ENCODE data around the gene PCBP3.

DNA sequence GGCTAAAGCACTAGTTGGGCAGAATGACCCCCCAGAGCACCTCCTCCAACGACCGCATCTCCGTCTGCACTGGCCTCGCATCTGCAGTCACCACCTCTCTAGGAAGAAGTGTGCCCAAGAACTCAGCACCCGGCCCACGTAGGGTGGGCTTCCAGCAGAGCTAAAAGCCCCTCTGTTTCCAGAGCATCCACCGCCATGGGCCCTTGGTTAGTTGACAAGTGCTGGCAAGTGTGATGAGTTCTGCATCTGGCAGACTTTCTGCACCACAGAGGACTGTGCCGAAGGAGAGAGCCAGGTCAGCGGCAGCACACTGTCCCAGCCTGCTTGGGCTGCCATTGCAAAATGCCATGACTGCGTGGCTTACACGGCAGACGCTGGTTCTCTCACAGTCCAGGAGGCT lies 261.7 kb downstream of the PCBP3 start:
- TF ChIP-seq BRCA1 (CRISPR knock-in tag; IDR thresholded peaks at IDR 0.05) (no peak), DPF2 (CRISPR knock-in tag; IDR thresholded peaks at IDR 0.05; ENCODE audit: borderline replicate concordance, low read depth) (no peak), KLF11 (CRISPR knock-in tag; IDR thresholded peaks at IDR 0.05) (no peak), HNRNPLL (IDR thresholded peaks at IDR 0.05; ENCODE audit: low read depth, low read length, poor library complexity, severe bottlenecking) (no peak), ZNF674 (CRISPR knock-in tag; IDR thresholded peaks at IDR 0.05; ENCODE audit: low read depth) (no peak), NFYC (CRISPR knock-in tag; IDR thresholded peaks at IDR 0.05) (no peak)
- TF ChIP-seq, protein P1, sequence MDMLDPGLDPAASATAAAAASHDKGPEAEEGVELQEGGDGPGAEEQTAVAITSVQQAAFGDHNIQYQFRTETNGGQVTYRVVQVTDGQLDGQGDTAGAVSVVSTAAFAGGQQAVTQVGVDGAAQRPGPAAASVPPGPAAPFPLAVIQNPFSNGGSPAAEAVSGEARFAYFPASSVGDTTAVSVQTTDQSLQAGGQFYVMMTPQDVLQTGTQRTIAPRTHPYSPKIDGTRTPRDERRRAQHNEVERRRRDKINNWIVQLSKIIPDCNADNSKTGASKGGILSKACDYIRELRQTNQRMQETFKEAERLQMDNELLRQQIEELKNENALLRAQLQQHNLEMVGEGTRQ (IDR thresholded peaks at IDR 0.05; ENCODE audit: low read depth, low read length): no peak
- TF ChIP-seq, protein P1 (CRISPR knock-in tag; IDR thresholded peaks at IDR 0.05; ENCODE audit: borderline replicate concordance): no peak
- TF ChIP-seq, protein P2, sequence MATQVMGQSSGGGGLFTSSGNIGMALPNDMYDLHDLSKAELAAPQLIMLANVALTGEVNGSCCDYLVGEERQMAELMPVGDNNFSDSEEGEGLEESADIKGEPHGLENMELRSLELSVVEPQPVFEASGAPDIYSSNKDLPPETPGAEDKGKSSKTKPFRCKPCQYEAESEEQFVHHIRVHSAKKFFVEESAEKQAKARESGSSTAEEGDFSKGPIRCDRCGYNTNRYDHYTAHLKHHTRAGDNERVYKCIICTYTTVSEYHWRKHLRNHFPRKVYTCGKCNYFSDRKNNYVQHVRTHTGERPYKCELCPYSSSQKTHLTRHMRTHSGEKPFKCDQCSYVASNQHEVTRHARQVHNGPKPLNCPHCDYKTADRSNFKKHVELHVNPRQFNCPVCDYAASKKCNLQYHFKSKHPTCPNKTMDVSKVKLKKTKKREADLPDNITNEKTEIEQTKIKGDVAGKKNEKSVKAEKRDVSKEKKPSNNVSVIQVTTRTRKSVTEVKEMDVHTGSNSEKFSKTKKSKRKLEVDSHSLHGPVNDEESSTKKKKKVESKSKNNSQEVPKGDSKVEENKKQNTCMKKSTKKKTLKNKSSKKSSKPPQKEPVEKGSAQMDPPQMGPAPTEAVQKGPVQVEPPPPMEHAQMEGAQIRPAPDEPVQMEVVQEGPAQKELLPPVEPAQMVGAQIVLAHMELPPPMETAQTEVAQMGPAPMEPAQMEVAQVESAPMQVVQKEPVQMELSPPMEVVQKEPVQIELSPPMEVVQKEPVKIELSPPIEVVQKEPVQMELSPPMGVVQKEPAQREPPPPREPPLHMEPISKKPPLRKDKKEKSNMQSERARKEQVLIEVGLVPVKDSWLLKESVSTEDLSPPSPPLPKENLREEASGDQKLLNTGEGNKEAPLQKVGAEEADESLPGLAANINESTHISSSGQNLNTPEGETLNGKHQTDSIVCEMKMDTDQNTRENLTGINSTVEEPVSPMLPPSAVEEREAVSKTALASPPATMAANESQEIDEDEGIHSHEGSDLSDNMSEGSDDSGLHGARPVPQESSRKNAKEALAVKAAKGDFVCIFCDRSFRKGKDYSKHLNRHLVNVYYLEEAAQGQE (IDR thresholded peaks at IDR 0.05; ENCODE audit: borderline replicate concordance in 1 of 2, low read depth in 1 of 2, low read length in 2 of 2): no peak

Measured in HepG2 (cell line).